ENCODE measurements around the gene SLC30A10.

- TF ChIP-seq, protein P1, sequence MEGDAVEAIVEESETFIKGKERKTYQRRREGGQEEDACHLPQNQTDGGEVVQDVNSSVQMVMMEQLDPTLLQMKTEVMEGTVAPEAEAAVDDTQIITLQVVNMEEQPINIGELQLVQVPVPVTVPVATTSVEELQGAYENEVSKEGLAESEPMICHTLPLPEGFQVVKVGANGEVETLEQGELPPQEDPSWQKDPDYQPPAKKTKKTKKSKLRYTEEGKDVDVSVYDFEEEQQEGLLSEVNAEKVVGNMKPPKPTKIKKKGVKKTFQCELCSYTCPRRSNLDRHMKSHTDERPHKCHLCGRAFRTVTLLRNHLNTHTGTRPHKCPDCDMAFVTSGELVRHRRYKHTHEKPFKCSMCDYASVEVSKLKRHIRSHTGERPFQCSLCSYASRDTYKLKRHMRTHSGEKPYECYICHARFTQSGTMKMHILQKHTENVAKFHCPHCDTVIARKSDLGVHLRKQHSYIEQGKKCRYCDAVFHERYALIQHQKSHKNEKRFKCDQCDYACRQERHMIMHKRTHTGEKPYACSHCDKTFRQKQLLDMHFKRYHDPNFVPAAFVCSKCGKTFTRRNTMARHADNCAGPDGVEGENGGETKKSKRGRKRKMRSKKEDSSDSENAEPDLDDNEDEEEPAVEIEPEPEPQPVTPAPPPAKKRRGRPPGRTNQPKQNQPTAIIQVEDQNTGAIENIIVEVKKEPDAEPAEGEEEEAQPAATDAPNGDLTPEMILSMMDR (IDR thresholded peaks at IDR 0.05): no peak
- TF ChIP-seq POLR2AphosphoS5 (IDR thresholded peaks at IDR 0.05; ENCODE audit: low read depth, low read length): no peak
- no peak for TF ChIP-seq TCF7L2 (IDR thresholded peaks at IDR 0.05; ENCODE audit: low read depth, low read length)
These were observed 17.4 kb upstream of the SLC30A10 start for GRCh38 chr1:219945795-219946194.
